Duodenal mucosa (tissue), 2 donors: Measurements from ENCODE around the gene FMO5.

ENCODE experiments used
- H3K27ac ChIP-seq: one replicate; pipeline ENCODE4 v1.7.0; 2013; ENCODE audit warnings: low read depth, low read length
- H3K27me3 ChIP-seq, 2 donors: one replicate each; pipeline ENCODE4 v1.7.0; 2013; ENCODE audit warnings: low read length in 2 of 2, control low read depth in 1 of 2; ENCODE audit not compliant: insufficient read depth in 2 of 2, control insufficient read depth in 1 of 2
- H3K36me3 ChIP-seq, 2 donors: one replicate each; pipeline ENCODE4 v1.7.0; 2013; ENCODE audit warnings: low read length in 2 of 2, control low read depth in 1 of 2; ENCODE audit not compliant: insufficient read depth in 2 of 2, control insufficient read depth in 1 of 2
- H3K4me1 ChIP-seq, 2 donors: one replicate each; pipeline ENCODE4 v1.7.0; 2013; ENCODE audit warnings: low read length in 2 of 2, control low read depth in 1 of 2; ENCODE audit not compliant: insufficient read depth in 2 of 2, control insufficient read depth in 1 of 2
- H3K4me3 ChIP-seq, 2 donors: one replicate each; pipeline ENCODE4 v1.7.0; 2013; ENCODE audit warnings: low read length in 2 of 2, low read depth in 1 of 2
- H3K9ac ChIP-seq, 2 donors: one replicate each; pipeline ENCODE4 v1.7.0; 2013; ENCODE audit warnings: low read length in 2 of 2, low read depth in 1 of 2
- H3K9me3 ChIP-seq, 2 donors: one replicate each; pipeline ENCODE4 v1.7.0; 2013; ENCODE audit warnings: low read length in 2 of 2, control low read depth in 1 of 2; ENCODE audit not compliant: control insufficient read depth in 1 of 2

Gene FMO5

GRCh38 chr1:147156642-147157041 is 68.5 kb downstream of the FMO5 start:
- no peak overlapping the region for H3K4me3 ChIP-seq
- H3K9me3 ChIP-seq: no peaks in the 10 kb centered on the region
- H3K27me3 ChIP-seq: no peaks in the 10 kb centered on the region
- H3K4me1 ChIP-seq: no peaks in the 10 kb centered on the region
- no peak overlapping the region for H3K9ac ChIP-seq
- H3K36me3 ChIP-seq: peaks cover 43 to 64% of the 10 kb centered on the region in 2 donors
- no peak overlapping the region for H3K27ac ChIP-seq

GRCh38 chr1:147152772-147153171 is 72.4 kb downstream of the FMO5 start:
- H3K9me3 ChIP-seq: no peaks in the 10 kb centered on the region
- H3K27me3 ChIP-seq: no peaks in the 10 kb centered on the region

GRCh38 chr1:147151244-147151643 is 73.9 kb downstream of the FMO5 start:
- Histone ChIP-seq H3K27me3 (no peaks in the 10 kb centered on the region), H3K27ac (no peak overlapping the region), H3K4me1 (no peaks in the 10 kb centered on the region), H3K4me3 (no peak overlapping the region), H3K36me3 (peaks cover 6 to 20% of the 10 kb centered on the region in 2 donors), H3K9me3 (no peaks in the 10 kb centered on the region), H3K9ac (no peak overlapping the region)

More at GRCh38 chr1:147152772-147153171, 72.4 kb downstream of the FMO5 start:
- no peak overlapping the region for H3K4me3 ChIP-seq
- no peak overlapping the region for H3K9ac ChIP-seq
- H3K4me1 ChIP-seq: no peaks in the 10 kb centered on the region
- peaks cover 13 to 26% of the 10 kb centered on the region in 2 donors for H3K36me3 ChIP-seq
- H3K27ac ChIP-seq: no peak overlapping the region

- Histone ChIP-seq H3K4me3 (no peak overlapping the region), H3K27ac (no peak overlapping the region), H3K4me1 (no peaks in the 10 kb centered on the region), H3K9me3 (no peaks in the 10 kb centered on the region), H3K9ac (no peak overlapping the region), H3K36me3 (no peaks in the 10 kb centered on the region), H3K27me3 (no peaks in the 10 kb centered on the region)
These were observed 82.3 kb downstream of the FMO5 start for GRCh38 chr1:147142886-147143285.
